GM10266 (cell line): ENCODE measurements around the gene DMBX1.

Experiments
- DNase-seq: peaks from one replicate; pipeline ENCODE4 v3.0.0; 2012; ENCODE audit errors: extremely low spot score
- TF ChIP-seq, protein P1 (sequence below): IDR thresholded peaks from 2 replicates; pipeline ENCODE4 v1.5.1; 2012; ENCODE audit warnings: mild to moderate bottlenecking, low read depth; ENCODE audit not compliant: control insufficient read depth, insufficient read depth; ENCODE audit errors: missing control alignments

Gene DMBX1

GRCh38 chr1:46508757-46509156 lies 19.1 kb downstream of the DMBX1 start:
- DNase-seq, result no peak
- TF ChIP-seq, protein P1, sequence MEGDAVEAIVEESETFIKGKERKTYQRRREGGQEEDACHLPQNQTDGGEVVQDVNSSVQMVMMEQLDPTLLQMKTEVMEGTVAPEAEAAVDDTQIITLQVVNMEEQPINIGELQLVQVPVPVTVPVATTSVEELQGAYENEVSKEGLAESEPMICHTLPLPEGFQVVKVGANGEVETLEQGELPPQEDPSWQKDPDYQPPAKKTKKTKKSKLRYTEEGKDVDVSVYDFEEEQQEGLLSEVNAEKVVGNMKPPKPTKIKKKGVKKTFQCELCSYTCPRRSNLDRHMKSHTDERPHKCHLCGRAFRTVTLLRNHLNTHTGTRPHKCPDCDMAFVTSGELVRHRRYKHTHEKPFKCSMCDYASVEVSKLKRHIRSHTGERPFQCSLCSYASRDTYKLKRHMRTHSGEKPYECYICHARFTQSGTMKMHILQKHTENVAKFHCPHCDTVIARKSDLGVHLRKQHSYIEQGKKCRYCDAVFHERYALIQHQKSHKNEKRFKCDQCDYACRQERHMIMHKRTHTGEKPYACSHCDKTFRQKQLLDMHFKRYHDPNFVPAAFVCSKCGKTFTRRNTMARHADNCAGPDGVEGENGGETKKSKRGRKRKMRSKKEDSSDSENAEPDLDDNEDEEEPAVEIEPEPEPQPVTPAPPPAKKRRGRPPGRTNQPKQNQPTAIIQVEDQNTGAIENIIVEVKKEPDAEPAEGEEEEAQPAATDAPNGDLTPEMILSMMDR, result no peak

GRCh38 chr1:46510341-46510997 lies 20.8 kb downstream of the DMBX1 start:
- TF ChIP-seq, protein P1, result no peak
- no peak for DNase-seq

DNA sequence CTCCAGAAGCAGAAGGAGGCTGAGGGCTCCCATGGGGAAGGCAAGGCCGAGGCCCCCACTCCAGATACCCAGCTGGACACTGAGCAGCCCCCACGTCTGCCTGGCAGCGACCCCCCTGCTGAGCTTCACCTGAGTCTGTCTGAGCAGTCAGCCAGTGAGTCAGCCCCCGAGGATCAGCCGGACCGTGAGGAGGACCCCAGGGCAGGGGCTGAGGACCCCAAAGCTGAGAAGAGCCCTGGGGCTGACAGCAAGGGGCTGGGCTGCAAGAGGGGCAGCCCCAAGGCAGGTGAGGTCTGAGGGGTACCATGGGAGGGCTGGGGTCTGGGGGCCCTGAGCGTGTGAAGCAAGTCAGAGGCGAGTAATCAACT lies 21.3 kb downstream of the DMBX1 start:
- DNase-seq, result no peak
- TF ChIP-seq, protein P1, result no peak

GRCh38 chr1:46512135-46512791 lies 22.6 kb downstream of the DMBX1 start:
- TF ChIP-seq, protein P1, result no peak
- no peak for DNase-seq

- no peak for DNase-seq
- TF ChIP-seq, protein P1, result no peak
These were observed 23.2 kb downstream of the DMBX1 start for GRCh38 chr1:46512792-46513190.

DNA sequence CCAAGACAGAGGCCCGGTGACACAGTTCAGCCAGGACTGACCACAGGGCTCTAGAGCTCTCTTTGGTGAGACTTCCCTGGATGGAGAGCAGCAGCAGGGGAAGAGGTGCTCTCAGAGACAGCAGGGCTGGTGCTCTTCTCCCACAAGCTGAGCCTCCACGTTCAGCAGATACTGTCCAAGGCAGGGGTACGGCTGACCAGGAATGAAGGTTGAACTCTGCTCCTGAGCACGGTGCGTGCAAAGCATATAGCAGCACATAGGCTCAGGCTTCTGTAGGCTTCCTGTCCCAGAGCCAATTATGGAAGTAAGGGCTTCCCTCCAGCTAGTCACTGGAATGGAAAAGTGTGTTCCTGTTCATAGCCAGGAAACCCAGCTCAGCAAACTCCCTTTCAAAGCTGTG lies 23.9 kb downstream of the DMBX1 start:
- TF ChIP-seq, protein P1, result no peak

GRCh38 chr1:46515576-46515975 lies 25.9 kb downstream of the DMBX1 start:
- TF ChIP-seq, protein P1, result no peak
- DNase-seq, result no peak

More for the DNA sequence above, 23.9 kb downstream of the DMBX1 start:
- no peak for DNase-seq
